Cardiac fibroblast (primary cell): ENCODE data around the gene PPM1H.

Experiments
- DNase-seq, 2 donors: peaks; one replicate each; pipeline versions ENCODE4 v3.0.0 to v3.0.0-alpha.2; 2010; ENCODE audit warnings: low read depth in 2 of 2
- H3K4me3 ChIP-seq, 2 donors: replicated peaks in 1 of 2; 1 replicate in 1 of 2; 2 replicates in 1 of 2; pipeline ENCODE4 v1.5.1; 2011; ENCODE audit warnings: low read depth in 2 of 2, low read length in 2 of 2, mild to moderate bottlenecking in 2 of 2, moderate library complexity in 1 of 2
- CTCF ChIP-seq: IDR thresholded peaks from one replicate; pipeline ENCODE4 v1.5.1; 2011; ENCODE audit warnings: low read depth, mild to moderate bottlenecking, low read length, inconsistent platforms

PPM1H gene

GRCh38 chr12:62750941-62751809 lies 183.8 kb downstream of the PPM1H start:
- no peak for TF ChIP-seq CTCF
- no peak overlapping the region for H3K4me3 ChIP-seq
- DNase-seq, result no peak

DNA sequence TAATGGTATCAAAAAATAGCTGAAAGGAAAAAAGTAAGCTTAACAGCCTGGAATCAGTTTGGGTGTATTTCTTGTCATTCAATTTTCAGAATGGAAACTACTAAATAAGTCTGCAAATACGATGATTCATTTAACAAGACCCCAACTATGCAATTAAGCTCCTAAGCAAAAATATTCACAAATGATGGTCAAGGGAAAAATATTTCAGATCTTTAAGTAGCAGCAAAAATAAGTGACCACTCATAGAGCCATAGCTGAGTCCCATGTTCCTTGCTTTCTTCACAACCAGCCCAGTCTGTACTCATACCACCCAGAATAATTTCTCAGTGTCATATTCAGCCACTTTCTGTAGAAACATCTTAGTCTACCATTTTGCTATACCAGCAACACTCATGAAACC lies 185.4 kb downstream of the PPM1H start:
- no peak for DNase-seq
- TF ChIP-seq CTCF, result no peak
- H3K4me3 ChIP-seq, result no peak overlapping the region

DNA sequence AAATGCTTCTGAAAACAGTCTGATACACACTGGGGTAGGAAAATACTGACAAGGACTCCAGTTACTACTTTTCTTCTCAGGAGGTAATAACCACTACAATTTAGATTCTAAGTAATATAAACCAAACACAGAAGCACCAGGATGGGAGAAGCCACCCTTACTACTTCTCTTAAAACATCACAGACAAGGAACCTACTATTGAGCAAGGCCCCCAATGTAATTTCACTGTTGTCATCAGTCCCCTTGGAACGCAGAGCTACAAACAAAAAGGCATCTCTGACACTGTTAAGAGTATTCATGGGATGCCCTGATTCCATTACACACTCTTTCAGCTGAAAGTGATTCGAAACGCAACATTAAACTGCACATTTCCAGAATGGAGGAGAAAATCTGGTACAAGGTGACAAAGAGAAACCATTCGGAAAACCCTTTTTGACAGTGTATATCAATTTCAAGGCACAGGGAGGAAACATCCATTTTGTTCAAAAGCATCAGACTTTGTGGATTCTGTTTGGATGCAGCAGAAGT lies 185.9 kb downstream of the PPM1H start:
- no peak for DNase-seq
- H3K4me3 ChIP-seq, result no peak overlapping the region
- no peak for TF ChIP-seq CTCF

GRCh38 chr12:62744551-62744950 lies 190.4 kb downstream of the PPM1H start:
- DNase-seq, result peak in 1 of 2 donors; percentile 63
- TF ChIP-seq CTCF, result no peak
- no peak overlapping the region for H3K4me3 ChIP-seq

GRCh38 chr12:62739266-62740015 lies 195.5 kb downstream of the PPM1H start:
- H3K4me3 ChIP-seq, result no peak overlapping the region
- no peak for DNase-seq
- no peak for TF ChIP-seq CTCF

DNA sequence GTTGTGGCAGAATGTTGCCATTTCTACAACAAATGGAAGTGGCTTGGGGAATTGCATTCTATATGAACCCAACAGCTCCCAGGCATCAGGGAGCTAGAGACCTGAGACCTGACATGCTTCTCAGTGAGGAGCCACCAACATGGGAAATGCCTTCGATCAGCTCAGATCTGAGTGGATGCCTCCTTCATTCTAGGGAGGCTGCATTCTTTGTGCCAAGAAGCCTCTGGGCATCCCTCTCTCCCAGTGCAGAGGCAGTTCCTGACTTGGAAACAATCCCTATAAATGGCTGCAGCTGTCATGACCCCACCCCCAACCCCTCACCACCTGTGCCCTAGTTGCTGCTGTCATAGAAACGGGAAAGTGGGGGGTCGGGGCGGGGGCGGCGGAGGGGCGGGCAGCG lies 196.3 kb downstream of the PPM1H start:
- no peak overlapping the region for H3K4me3 ChIP-seq
- no peak for DNase-seq
- no peak for TF ChIP-seq CTCF
